SU-DHL-6 (cell line): ENCODE measurements around the gene PPARA.

Source experiments
- H2AFZ ChIP-seq: fragments of 200-600 bp; sonication (generic); 2 replicates; pipeline ENCODE4 v1.6.1; 2014; ENCODE audit warnings: low read depth, mild to moderate bottlenecking, moderate library complexity, mixed read lengths, antibody characterized with exemption, low read length; ENCODE audit not compliant: severe bottlenecking
- H3F3A ChIP-seq: fragments of 200-600 bp; shearing (Covaris generic); 2 replicates; pipeline ENCODE4 v1.6.0; 2016; ENCODE audit warnings: antibody characterized with exemption, mild to moderate bottlenecking; ENCODE audit not compliant: insufficient read depth
- H3K27ac ChIP-seq: fragments of 200-600 bp; sonication (generic); 2 replicates; pipeline ENCODE4 v1.5.1; 2016; ENCODE audit warnings: low read depth, mild to moderate bottlenecking, low read length, moderate library complexity, mixed read lengths
- H3K27me3 ChIP-seq: fragments of 200-600 bp; sonication (generic), shearing (Covaris generic); 2 replicates; pipeline ENCODE4 v1.6.0; 2014; ENCODE audit warnings: mild to moderate bottlenecking, low read length
- H3K36me3 ChIP-seq: fragments of 200-600 bp; sonication (generic); 2 replicates; pipeline ENCODE4 v1.6.1; 2014; ENCODE audit warnings: mild to moderate bottlenecking, low read length, mixed read lengths
- H3K4me2 ChIP-seq: fragments of 300-600, 200-600 bp; shearing (Covaris generic), sonication (generic); 2 replicates; pipeline ENCODE4 v1.6.0; 2014; ENCODE audit warnings: low read length, low read depth, mild to moderate bottlenecking; ENCODE audit not compliant: poor library complexity, severe bottlenecking
- H3K4me3 ChIP-seq: fragments of 200-600 bp; sonication (generic); 2 replicates; pipeline ENCODE4 v1.5.1; 2014; ENCODE audit warnings: antibody characterized with exemption, low read length, mild to moderate bottlenecking, mixed read lengths; ENCODE audit not compliant: insufficient read depth, poor library complexity, severe bottlenecking
- H3K79me2 ChIP-seq: fragments of 200-600 bp; sonication (generic); 2 replicates; pipeline ENCODE4 v1.6.1; 2014; ENCODE audit warnings: mild to moderate bottlenecking, low read length, moderate library complexity; ENCODE audit not compliant: insufficient read depth
- H3K9ac ChIP-seq: fragments of 200-600 bp; sonication (generic); 2 replicates; pipeline ENCODE4 v1.7.0; 2014; ENCODE audit warnings: mild to moderate bottlenecking, low read length
- H3K9me2 ChIP-seq: fragments of 200-600 bp; sonication (generic); replicated peaks from 2 replicates; pipeline ENCODE4 v1.6.1; 2014; ENCODE audit warnings: low read length; ENCODE audit not compliant: insufficient read depth
- H3K9me3 ChIP-seq: fragments of 200-600 bp; sonication (generic); 2 replicates; pipeline ENCODE4 v1.6.1; 2014; ENCODE audit warnings: low read length, mixed read lengths; ENCODE audit not compliant: insufficient read depth
- H4K20me1 ChIP-seq: fragments of 200-600 bp; sonication (generic); 2 replicates; pipeline ENCODE4 v1.6.1; 2014; ENCODE audit warnings: low read depth, mild to moderate bottlenecking, antibody characterized with exemption, low read length, moderate library complexity, mixed read lengths
- EZH2phosphoT487 ChIP-seq: fragments of 200-600 bp; sonication (generic), shearing (Covaris generic); conservative IDR thresholded peaks from 2 replicates; pipeline ENCODE4 v1.6.1; 2018; ENCODE audit warnings: mild to moderate bottlenecking, antibody characterized with exemption, low read length, moderate library complexity, mixed read lengths
- TF ChIP-seq, protein P1 (sequence below): fragments of 200-600 bp; sonication (generic); IDR thresholded peaks from one replicate; pipeline ENCODE4 v1.5.1; 2017; ENCODE audit warnings: antibody characterized with exemption, mild to moderate bottlenecking, low read length, moderate library complexity; ENCODE audit not compliant: insufficient read depth, poor library complexity, severe bottlenecking

The PPARA gene

GRCh38 chr22:46133588-46133855, 16.8 kb upstream of the PPARA start:
- Histone ChIP-seq H4K20me1 (no peaks in the 10 kb centered on the region), H2AFZ (no peak overlapping the region), H3K9me3 (no peaks in the 10 kb centered on the region), H3K36me3 (no peaks in the 10 kb centered on the region), H3K79me2 (no peaks in the 10 kb centered on the region), H3K27me3 (no peaks in the 10 kb centered on the region), H3K4me3 (no peak overlapping the region), H3K27ac (no peak overlapping the region), H3F3A (no peaks in the 10 kb centered on the region), H3K4me2 (no peak overlapping the region), H3K9me2 (no peaks in the 10 kb centered on the region), H3K9ac (no peak overlapping the region)
- TF ChIP-seq, protein P1, sequence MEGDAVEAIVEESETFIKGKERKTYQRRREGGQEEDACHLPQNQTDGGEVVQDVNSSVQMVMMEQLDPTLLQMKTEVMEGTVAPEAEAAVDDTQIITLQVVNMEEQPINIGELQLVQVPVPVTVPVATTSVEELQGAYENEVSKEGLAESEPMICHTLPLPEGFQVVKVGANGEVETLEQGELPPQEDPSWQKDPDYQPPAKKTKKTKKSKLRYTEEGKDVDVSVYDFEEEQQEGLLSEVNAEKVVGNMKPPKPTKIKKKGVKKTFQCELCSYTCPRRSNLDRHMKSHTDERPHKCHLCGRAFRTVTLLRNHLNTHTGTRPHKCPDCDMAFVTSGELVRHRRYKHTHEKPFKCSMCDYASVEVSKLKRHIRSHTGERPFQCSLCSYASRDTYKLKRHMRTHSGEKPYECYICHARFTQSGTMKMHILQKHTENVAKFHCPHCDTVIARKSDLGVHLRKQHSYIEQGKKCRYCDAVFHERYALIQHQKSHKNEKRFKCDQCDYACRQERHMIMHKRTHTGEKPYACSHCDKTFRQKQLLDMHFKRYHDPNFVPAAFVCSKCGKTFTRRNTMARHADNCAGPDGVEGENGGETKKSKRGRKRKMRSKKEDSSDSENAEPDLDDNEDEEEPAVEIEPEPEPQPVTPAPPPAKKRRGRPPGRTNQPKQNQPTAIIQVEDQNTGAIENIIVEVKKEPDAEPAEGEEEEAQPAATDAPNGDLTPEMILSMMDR, result no peak
- no peak for TF ChIP-seq EZH2phosphoT487

- Histone ChIP-seq H3K27ac (no peak overlapping the region), H3K27me3 (no peaks in the 10 kb centered on the region), H2AFZ (no peak overlapping the region), H3K79me2 (no peaks in the 10 kb centered on the region), H3K9me3 (no peaks in the 10 kb centered on the region), H3F3A (no peaks in the 10 kb centered on the region), H3K4me3 (no peak overlapping the region), H3K36me3 (no peaks in the 10 kb centered on the region), H3K9me2 (no peaks in the 10 kb centered on the region), H4K20me1 (no peaks in the 10 kb centered on the region), H3K9ac (no peak overlapping the region), H3K4me2 (no peak overlapping the region)
- TF ChIP-seq EZH2phosphoT487, result no peak
- TF ChIP-seq, protein P1, result no peak
These were observed 16.1 kb upstream of the PPARA start for GRCh38 chr22:46134111-46134705.

DNA sequence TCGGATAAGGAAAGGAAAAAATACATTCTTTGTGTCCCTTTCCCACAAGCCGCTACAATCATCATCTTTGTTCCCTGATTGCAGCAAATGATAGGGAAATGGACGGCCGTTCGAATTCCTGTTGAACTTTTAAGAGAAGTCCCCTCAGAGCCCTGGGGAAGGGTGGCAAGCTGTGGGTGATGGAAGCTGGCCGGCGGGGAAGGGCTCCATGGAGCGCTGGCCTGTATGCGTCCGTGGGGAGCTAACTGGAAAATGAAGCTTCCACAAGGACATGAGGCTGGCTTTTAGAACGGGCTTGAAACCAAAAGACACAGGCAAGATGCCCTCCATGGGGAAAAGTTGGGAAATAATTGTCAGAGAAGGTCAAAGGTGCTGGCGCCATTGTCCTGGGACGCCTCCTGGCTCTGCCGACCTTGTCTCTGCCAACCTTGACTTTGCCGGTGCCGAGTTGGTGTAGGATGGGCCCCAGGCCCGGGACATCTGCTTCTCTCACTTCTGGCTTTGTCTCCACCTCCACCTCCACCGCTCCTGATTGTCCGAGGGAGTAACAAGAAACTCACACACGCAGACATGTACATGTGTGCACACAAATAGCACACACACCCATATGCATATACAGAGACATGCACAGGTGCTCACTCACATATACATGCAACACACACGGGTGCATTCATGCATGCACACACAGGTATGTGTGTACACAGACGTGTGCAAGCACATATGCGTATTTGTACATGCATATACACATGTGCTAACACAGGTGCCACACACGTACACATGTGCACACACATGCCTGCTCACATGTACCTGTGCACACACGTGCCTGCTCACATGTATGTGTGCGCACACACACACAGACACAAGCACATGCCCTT, 14.5 kb upstream of the PPARA start:
- Histone ChIP-seq H4K20me1 (no peaks in the 10 kb centered on the region), H2AFZ (no peak overlapping the region), H3K9me3 (no peaks in the 10 kb centered on the region), H3K9ac (no peak overlapping the region), H3K36me3 (no peaks in the 10 kb centered on the region), H3K27me3 (no peaks in the 10 kb centered on the region), H3K27ac (no peak overlapping the region), H3K4me3 (no peak overlapping the region), H3K9me2 (no peaks in the 10 kb centered on the region), H3K79me2 (no peaks in the 10 kb centered on the region), H3F3A (no peaks in the 10 kb centered on the region), H3K4me2 (no peak overlapping the region)
- TF ChIP-seq EZH2phosphoT487, result no peak
- TF ChIP-seq, protein P1, result no peak
